Fibroblast of lung (primary cell): ENCODE results near the gene PDCD2L. TPM values are rescaled to one million over a fixed set of nuclear protein-coding genes. Genes with fewer than 3 reads are reported as not detected.
"Not testable (repeated sequence)": the region's sequence is repeated elsewhere in the genome, so short reads cannot be mapped to it uniquely, and the experiment has no call there.

Experiments used
- DNase-seq, 2 donors: peaks; one replicate each; pipeline versions ENCODE4 v3.0.0 to v3.0.0-alpha.2; 2010; ENCODE audit warnings: low read depth in 2 of 2
- H2AFZ ChIP-seq: 2 replicates; pipeline ENCODE4 v1.5.1; 2012; ENCODE audit warnings: low read length, control low read depth, inconsistent platforms
- H3K27ac ChIP-seq: 2 replicates; pipeline ENCODE4 v1.5.1; 2011; ENCODE audit warnings: low read length, control low read depth; ENCODE audit not compliant: insufficient read depth
- H3K27me3 ChIP-seq: 2 replicates; pipeline ENCODE4 v1.5.1; 2011; ENCODE audit warnings: mild to moderate bottlenecking, low read length; ENCODE audit not compliant: control insufficient read depth, insufficient read depth
- H3K36me3 ChIP-seq: 2 replicates; pipeline ENCODE4 v1.5.1; 2011; ENCODE audit warnings: low read length; ENCODE audit not compliant: control insufficient read depth, insufficient read depth
- H3K4me1 ChIP-seq: 2 replicates; pipeline ENCODE4 v1.5.1; 2011; ENCODE audit warnings: low read length; ENCODE audit not compliant: control insufficient read depth, insufficient read depth; ENCODE audit errors: extremely low read depth
- H3K4me2 ChIP-seq: 2 replicates; pipeline ENCODE4 v1.5.1; 2011; ENCODE audit warnings: low read length, control low read depth; ENCODE audit not compliant: insufficient read depth; ENCODE audit errors: extremely low read depth
- H3K4me3 ChIP-seq, 4 experiments: fragments of 200-600 bp in 1 of 4; sonication (generic) in 1 of 4; replicated peaks in 1 of 4; 2 replicates each; pipeline ENCODE4 v1.5.1; 2011 to 2016; ENCODE audit warnings: low read length in 4 of 4, low read depth in 3 of 4, mild to moderate bottlenecking in 3 of 4, control low read depth in 2 of 4, inconsistent platforms in 1 of 4, mixed read lengths in 1 of 4; ENCODE audit not compliant: insufficient read depth in 1 of 4; ENCODE audit errors: control extremely low read depth in 1 of 4
- H3K79me2 ChIP-seq: 2 replicates; pipeline ENCODE4 v1.5.1; 2012; ENCODE audit warnings: mild to moderate bottlenecking, low read length, inconsistent platforms; ENCODE audit not compliant: control insufficient read depth, insufficient read depth
- H3K9ac ChIP-seq: 2 replicates; pipeline ENCODE4 v1.5.1; 2011; ENCODE audit warnings: mild to moderate bottlenecking, low read length, control low read depth; ENCODE audit not compliant: insufficient read depth
- H3K9me3 ChIP-seq: 2 replicates; pipeline ENCODE4 v1.5.1; 2012; ENCODE audit warnings: low read depth, low read length; ENCODE audit not compliant: control insufficient read depth, insufficient read depth
- H4K20me1 ChIP-seq: 2 replicates; pipeline ENCODE4 v1.5.1; 2011; ENCODE audit warnings: low read length; ENCODE audit not compliant: control insufficient read depth, insufficient read depth; ENCODE audit errors: extremely low read depth
- EZH2 ChIP-seq: IDR thresholded peaks from 2 replicates; pipeline ENCODE4 v1.5.1; 2012; ENCODE audit warnings: low read length, control low read depth, mild to moderate bottlenecking; ENCODE audit errors: missing control alignments
- polyA plus RNA-seq, 2 donors: library from polyadenylated mRNA; depleted of rRNA in 1 of 2; stranded (reverse) in 1 of 2; unstranded in 1 of 2; fragments of >200 nt; gene quantifications; 2 replicates each; pipeline ENCODE4 v1.2.1, GENCODE V29; 2011 to 2012; ENCODE audit warnings: missing spikeins in 1 of 2
- total RNA-seq: library from RNA; depleted of rRNA; stranded (reverse); fragments of >200 nt; gene quantifications from 2 replicates; pipeline ENCODE4 v1.2.1, GENCODE V29; 2014
- TF ChIP-seq, protein P1 (sequence below), 2 donors: IDR thresholded peaks in 1 of 2; conservative IDR thresholded peaks in 1 of 2; 1 replicate in 1 of 2; 2 replicates in 1 of 2; pipeline ENCODE4 v1.5.1; 2011 to 2012; ENCODE audit warnings: low read length in 2 of 2, control low read depth in 1 of 2, inconsistent platforms in 1 of 2, low read depth in 1 of 2, mild to moderate bottlenecking in 1 of 2

The PDCD2L gene
- total and polyA plus RNA-seq, 2 donors (not counting 1 experiment from before 2014, with no cell fraction given), result 8.9 to 12.2 TPM

DNA sequence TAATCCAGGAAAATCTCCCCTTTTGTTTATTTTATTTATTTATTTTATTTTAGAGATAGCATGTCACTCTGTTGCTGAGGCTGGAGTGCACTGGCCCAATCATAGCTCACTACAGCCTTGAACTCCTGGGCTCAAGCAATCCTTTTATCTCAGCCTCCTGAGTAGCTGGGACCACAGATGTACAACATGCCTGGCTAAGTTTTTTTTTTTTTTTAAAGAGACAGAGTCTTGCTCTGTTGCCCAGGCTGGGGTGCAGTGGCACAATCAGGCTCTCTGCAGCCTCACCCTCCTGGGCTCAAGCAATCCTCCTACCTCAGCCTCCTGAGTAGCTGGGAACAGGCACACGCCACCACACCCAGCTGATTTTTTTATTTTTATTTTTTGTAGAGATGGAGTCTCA lies 6.3 kb upstream of the PDCD2L start:
- Histone ChIP-seq H3K4me3 (no peak overlapping the region), H3K27me3 (no peaks in the 10 kb centered on the region), H2AFZ (no peak overlapping the region), H3K27ac (no peak overlapping the region), H3K79me2 (no peaks in the 10 kb centered on the region), H3K9ac (no peak overlapping the region), H4K20me1 (no peaks in the 10 kb centered on the region), H3K36me3 (peaks cover 21% of the 10 kb centered on the region), H3K4me2 (no peak overlapping the region), H3K9me3 (no peaks in the 10 kb centered on the region), H3K4me1 (no peaks in the 10 kb centered on the region)
- no peak for DNase-seq
- TF ChIP-seq, protein P1, sequence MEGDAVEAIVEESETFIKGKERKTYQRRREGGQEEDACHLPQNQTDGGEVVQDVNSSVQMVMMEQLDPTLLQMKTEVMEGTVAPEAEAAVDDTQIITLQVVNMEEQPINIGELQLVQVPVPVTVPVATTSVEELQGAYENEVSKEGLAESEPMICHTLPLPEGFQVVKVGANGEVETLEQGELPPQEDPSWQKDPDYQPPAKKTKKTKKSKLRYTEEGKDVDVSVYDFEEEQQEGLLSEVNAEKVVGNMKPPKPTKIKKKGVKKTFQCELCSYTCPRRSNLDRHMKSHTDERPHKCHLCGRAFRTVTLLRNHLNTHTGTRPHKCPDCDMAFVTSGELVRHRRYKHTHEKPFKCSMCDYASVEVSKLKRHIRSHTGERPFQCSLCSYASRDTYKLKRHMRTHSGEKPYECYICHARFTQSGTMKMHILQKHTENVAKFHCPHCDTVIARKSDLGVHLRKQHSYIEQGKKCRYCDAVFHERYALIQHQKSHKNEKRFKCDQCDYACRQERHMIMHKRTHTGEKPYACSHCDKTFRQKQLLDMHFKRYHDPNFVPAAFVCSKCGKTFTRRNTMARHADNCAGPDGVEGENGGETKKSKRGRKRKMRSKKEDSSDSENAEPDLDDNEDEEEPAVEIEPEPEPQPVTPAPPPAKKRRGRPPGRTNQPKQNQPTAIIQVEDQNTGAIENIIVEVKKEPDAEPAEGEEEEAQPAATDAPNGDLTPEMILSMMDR (conservative IDR thresholded peaks at IDR 0.05 in 1 of 2, IDR thresholded peaks at IDR 0.05 in 1 of 2; ENCODE audit: low read depth in 1 of 2, low read length in 2 of 2), result no peak
- no peak for TF ChIP-seq EZH2

DNA sequence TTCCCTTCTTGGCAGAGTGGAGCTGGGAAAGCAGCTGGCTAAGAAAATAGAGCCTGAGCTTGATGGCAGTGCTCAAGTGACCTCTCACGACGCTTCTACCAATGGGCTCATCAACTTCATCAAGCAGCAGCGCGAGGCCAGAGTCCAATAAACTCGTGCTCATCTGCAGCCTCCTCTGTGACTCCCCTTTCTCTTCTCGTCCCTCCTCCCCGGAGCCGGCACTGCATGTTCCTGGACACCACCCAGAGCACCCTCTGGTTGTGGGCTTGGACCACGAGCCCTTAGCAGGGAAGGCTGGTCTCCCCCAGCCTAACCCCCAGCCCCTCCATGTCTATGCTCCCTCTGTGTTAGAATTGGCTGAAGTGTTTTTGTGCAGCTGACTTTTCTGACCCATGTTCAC lies 4.3 kb upstream of the PDCD2L start:
- TF ChIP-seq EZH2, result no peak
- TF ChIP-seq, protein P1 (conservative IDR thresholded peaks at IDR 0.05 in 1 of 2, IDR thresholded peaks at IDR 0.05 in 1 of 2; ENCODE audit: low read depth in 1 of 2, low read length in 2 of 2), result no peak
- DNase-seq, result no peak

DNA sequence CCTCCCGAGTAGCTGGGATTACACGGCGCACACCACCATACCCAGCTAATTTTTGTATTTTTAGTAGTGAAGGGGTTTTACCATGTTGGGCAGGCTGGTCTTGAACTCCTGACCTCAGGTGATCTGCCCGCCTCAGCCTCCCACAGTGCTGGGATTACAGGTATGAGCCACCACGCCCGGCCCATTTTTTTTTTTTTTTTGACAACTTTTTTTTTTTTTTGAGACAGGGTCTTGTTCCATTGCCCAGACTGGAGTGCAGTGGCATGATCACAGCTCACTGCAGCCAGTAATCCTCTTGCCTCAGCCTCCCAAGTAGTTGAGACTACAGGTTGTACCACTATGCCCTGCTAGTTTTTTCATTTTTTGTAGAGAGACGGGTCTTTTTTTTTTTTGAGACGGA lies 3.4 kb upstream of the PDCD2L start:
- H3K4me1 ChIP-seq, H3K9ac ChIP-seq, H3K27ac ChIP-seq, DNase-seq, H3K9me3 ChIP-seq, H3K4me2 ChIP-seq, H3K79me2 ChIP-seq, H3K36me3 ChIP-seq, H3K4me3 ChIP-seq, H3K27me3 ChIP-seq, H2AFZ ChIP-seq, H4K20me1 ChIP-seq: not testable (repeated sequence)

More for the DNA sequence above, 4.3 kb upstream of the PDCD2L start:
- H3K9ac ChIP-seq, result no peak overlapping the region
- no peak overlapping the region for H2AFZ ChIP-seq
- no peaks in the 10 kb centered on the region for H3K27me3 ChIP-seq
- no peaks in the 10 kb centered on the region for H3K79me2 ChIP-seq
- H3K36me3 ChIP-seq, result peaks cover 16% of the 10 kb centered on the region
- no peak overlapping the region for H3K4me2 ChIP-seq
- no peak overlapping the region for H3K4me3 ChIP-seq
- H3K4me1 ChIP-seq, result no peaks in the 10 kb centered on the region
- H4K20me1 ChIP-seq, result no peaks in the 10 kb centered on the region
- H3K27ac ChIP-seq, result no peak overlapping the region
- H3K9me3 ChIP-seq, result no peaks in the 10 kb centered on the region
